Stimulated activated CD8-positive, alpha-beta memory T cell treated with anti-CD3 and anti-CD28 coated beads, Interleukin-4, amount 100 ng/mL, for 24 hours (primary cell): Measurements from ENCODE around the gene PRDM2.

Source experiments
- DNase-seq: peaks from one replicate; pipeline ENCODE4 v3.0.0-alpha.2; 2020; ENCODE audit warnings: low read depth

Gene PRDM2

DNA sequence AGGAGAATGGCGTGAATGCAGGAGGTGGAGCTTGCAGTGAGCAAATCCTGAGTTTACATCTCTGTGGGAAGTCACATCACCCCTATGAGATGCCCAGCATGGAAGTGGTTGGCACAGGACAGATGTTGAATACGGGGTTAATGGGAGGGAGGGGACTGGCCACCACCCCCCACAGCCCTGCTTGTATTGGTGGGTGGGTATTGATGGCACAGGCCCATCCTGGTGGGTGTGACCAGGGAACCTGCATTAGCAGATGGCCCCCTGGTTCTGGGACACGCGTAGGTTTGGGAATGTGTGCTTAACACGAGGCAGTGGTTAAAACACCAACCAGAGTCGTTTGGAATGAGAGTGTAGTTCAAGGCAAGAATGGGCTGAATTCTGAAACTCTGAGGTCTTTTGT, 117.9 kb downstream of the PRDM2 start:
- no peak for DNase-seq

DNA sequence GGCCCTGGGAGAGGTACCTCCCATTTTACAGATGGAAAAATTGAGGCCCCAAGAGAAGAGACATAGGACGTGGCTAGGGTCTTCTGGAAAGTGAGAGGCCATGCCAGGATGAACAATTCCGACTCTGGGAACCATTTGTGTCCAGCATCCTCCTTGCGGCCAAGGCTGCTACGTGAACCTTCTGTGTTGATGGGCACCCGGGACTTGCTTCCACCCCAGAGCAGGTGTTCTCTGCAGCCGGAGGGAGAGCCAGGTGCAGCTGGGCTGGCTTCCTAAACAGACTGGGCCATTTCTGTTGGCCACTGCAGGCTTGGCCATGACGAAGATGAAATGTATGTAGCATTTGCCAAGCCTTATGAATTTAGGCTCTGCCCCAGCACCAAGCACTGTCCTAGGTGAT, 118.9 kb downstream of the PRDM2 start:
- no peak for DNase-seq

DNA sequence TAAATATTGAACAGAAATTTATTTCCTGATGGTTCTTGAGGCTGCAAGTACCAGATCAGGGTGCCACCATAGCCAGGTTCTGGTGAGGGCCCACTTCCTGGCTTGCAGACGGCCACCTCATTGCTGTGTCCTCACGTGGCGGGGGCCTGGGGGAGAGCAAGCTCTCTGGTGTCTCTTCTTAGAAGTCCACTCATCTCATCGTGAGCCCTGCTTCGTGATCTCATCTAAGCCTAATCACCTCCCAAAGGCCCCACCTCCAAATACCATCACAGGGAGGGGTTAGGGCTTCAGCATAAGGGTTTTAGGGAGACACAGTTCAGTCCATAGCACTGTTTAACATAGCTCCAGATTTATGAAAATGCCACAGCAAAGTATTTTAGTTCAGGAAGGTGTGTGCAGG, 119.7 kb downstream of the PRDM2 start:
- no peak for DNase-seq

DNA sequence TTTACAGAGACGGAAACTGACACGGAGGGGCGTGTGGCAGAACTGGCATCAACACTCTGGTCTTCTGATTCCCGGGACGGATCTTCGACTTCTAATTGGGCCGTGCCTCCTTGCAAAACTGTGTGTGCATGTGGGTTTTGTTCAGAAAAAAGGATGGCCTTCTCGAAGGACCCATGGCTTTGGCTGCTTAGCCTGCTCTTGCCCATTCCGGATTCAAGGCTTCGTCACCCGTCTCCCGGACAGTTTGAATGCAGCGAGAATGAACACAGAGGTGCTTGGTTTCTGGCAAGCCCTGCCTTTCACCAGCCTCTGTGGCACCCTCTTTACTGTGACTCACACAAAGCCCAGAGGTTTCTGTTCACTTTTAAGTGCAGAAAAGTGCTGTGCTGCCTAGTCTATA, 120.1 kb downstream of the PRDM2 start:
- DNase-seq: no peak

DNA sequence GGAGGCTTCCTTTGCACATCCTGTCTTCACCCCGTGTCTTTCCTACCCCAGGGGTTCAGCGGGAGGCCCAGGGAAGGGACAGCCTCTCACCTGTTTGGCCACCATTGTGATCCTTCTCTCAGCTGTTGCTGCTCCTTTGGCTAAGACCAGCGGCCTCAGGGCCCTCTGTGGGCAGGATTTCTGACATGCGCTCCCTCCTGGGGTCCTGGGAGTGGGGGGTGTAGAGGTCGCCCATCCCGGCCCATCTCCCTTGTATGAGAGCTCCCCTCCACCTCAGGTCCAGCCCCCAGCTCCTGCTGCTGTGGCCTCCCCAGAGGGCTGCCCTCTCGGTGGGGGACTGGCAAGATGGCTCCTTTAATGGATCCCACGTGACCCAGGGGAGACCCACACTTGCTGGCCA, 120.5 kb downstream of the PRDM2 start:
- no peak for DNase-seq

DNA sequence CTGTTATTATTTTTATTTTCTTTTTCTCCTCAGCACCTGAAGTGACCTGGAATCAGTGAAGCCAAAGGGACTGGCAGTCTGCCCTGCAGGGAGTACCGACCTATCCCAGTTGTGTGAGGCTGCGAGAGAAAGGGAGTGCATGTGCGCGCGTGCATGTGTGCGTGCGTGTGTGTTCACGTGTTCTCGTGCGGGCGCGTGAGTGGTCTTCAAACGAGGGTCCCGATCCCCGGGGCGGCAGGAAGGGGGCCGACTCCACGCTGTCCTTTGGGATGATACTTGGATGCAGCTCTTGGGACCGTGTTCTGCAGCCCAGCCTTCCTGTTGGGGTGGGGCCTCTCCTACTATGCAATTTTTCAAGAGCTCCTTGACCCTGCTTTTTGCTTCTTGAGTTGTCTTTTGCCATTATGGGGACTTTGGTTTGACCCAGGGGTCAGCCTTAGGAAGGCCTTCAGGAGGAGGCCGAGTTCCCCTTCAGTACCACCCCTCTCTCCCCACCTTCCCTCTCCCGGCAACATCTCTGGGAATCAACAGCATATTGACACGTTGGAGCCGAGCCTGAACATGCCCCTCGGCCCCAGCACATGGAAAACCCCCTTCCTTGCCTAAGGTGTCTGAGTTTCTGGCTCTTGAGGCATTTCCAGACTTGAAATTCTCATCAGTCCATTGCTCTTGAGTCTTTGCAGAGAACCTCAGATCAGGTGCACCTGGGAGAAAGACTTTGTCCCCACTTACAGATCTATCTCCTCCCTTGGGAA, 123.3 kb downstream of the PRDM2 start:
- no peak for DNase-seq

DNA sequence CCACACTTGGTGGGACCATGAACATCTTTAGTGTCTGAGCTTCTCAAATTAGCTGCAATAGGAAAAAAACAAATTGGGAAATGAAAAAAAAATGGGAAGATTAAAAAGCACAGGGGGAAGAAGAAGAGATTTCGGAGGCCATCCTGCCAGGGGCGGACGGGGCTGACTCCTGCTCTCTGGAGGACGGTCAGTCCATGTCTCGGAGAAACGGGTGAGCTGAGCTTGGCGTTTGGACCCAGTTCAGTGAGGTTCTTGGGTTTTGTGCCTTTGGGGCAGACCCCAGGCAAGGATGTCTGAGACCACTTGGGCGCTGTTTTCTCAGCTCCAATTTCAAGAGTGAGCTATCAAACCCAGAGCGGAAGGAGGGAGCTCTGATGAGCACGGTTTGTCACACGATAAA, 123.9 kb downstream of the PRDM2 start:
- no peak for DNase-seq

DNA sequence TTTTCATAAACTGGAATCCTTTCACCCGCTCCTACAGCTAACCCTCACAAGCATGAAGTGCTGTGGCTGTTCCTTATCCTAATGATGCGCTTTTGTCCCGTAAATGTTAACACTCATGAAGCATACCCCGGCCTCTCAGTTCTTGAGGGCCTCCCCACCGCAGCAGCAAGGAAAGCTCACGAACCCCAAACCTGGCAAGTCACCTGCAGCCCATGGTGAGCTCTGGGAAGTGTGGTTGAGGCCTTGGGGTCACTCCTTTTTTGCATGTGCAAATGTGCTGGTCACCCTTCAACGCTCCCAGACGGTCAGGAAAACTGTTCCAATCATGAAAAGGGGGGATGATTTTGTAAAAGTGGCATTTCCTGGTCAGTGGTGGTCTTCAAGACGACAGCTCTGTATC, 124.6 kb downstream of the PRDM2 start:
- no peak for DNase-seq

DNA sequence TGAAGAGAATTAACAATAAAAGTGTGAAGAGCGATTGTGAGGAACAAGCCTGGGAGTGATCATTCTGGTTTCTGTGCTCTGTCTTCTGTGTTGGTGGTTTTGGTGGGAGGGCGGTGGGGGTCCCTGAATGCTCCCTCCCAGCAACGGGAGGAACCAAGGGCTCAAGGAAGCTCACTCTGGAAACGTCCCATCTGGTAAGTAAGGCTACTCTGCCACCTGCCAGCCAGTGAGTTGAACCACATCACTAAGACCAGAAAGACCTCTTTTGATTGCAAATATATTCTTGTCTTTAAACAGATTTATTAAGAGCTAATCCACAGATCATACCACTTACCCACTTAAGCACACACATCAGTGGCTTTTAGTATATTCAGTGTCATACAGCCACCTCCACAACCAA, 125.0 kb downstream of the PRDM2 start:
- DNase-seq: no peak

DNA sequence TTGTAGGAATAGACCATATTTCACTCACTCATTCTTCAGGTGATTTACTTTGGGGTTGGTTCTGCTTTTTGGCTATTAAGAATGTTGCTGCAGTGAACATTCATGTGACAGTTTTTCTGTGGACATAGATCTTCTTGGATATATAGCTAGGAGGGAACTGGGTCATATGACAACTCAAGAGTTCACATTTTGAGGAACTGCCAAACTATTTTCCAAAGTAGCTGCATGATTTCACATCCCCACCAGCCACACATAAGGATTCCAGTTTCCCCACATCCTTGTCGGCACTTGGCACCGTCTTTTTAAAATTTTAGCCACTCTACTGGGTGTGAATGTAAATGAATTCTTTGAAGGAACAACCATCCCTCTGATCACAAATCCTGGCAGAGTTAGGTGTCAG, 126.0 kb downstream of the PRDM2 start:
- DNase-seq: no peak

DNA sequence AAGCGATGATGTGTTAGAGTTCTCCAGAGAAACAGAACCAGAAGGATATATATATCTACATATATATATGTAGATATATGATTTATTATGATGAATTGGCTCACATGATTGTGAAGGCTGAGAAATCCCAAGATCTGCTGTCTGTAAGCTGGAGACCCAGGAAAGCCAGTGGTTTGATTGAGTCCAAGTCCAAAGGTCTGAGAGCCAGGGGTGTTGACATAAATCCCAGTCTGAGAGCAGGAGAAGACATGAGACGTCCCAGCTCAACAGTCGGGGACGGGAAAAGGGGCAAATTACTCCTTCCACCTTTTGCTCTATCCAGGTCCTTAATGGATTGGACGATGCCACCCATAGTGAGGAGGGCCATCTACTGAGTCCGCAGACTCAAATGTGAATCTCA, 126.6 kb downstream of the PRDM2 start:
- no peak for DNase-seq

DNA sequence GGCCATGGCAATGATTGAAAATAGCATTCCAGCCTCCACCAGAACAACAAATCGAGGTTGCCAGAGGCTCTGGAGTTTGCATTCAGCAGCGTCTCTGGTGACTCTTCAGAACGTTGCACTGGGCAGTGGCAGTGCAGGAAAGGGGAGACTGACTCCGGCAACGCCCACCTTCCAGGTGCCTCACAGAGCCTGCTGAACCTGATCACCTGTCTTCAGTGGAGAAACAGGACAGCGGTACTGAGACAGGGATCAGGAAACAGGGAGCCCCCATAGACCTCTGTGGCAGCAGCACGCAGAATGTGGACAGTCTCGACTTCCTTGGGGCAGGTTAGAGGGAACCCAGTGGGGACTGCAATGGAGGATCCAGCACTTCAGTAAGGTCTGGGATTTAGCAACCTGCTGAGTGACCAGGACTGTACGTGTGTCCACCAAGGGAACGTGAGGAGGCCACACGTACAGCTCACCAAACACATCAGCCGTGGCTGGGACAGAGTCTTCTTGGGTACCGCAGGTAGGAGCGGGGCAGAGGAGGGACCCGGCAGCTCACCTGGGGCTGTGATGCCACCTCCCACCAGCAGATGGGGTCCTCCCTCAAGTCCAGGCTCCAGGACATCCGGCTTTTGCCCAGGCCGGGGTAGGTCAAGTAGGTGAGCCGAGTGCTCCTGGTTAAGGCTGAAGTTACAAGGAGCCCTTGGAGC, 128.6 kb downstream of the PRDM2 start:
- DNase-seq: no peak

DNA sequence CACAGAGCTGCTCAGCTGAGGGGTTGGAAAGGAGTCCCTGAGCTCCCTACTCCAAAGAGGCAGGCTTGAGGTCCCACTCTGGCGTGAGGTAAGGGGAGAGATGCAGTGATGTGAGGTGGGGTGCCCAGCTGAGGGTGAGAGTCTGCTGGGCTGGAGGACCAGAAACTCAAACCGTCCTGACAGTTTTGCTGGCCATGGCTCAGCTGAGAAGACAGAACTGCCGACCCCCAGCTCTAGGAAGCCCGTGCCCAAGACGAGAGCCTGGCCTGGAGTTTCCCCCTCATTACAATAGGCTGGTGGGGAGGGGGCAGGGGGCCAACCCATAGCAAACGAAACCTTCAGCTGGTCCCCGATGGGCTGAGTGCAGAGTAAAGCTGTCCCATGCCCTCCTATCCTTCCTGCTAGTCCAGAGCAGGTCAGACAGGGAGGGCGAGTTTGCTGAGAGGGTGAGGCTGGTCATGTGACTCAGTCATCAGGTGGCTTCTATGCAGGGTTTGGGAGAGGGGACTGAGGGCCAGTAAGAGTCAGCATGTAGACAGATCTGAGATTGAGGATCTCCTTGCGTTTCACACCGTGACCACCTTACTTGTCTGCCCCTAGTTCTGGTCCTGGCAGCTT, 129.3 kb downstream of the PRDM2 start:
- DNase-seq: no peak

DNA sequence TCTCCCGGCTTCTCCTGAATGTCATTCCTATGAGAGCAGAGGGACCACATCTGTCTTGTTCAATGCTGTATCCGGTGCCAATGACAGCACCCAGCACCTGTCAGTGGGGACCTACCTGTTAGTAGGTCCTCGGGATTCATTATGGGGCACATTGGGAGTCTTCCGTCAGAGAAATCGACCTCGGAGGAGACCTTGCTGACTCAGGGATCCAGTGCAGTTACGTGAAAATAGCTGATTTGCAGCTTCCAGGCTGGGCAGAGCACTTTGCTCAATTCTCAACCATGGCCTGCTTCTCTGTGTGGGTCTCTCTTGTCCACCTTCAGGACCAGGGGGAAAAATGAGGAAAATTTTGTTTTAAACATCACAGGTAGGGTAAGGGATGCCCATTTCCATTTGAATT, 130.2 kb downstream of the PRDM2 start:
- DNase-seq: no peak

DNA sequence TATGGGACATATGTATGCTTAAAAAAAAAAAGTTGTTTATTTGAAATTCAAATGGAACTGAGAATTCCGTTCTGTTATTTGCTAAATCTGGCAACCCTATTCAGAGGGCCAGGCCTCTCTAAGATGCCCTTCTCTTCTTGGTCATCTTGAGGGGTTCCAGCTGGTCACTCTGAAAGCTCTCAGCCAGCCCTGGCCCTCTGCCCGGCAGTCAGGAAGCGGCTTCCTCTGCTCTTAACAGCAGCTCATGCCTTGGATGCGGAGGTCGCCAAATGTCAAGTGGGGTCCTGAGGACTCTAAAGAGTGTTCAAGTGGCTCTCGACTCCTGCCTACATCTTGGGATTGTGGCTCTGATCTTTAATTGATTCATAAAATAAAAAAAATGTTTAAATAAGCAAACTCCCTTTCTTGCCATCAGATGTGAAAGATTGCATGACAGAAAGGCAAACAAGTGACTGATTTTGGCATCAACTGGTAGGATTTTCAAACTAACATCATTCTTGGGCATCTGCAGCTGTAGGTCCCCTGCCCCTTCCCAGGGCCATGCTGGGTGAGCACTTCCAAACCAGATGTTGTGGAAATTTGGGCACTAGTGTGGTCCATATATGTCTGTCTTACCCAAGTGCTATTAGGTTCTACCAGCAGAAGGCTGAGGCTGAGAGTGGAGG, 130.8 kb downstream of the PRDM2 start:
- DNase-seq: no peak

DNA sequence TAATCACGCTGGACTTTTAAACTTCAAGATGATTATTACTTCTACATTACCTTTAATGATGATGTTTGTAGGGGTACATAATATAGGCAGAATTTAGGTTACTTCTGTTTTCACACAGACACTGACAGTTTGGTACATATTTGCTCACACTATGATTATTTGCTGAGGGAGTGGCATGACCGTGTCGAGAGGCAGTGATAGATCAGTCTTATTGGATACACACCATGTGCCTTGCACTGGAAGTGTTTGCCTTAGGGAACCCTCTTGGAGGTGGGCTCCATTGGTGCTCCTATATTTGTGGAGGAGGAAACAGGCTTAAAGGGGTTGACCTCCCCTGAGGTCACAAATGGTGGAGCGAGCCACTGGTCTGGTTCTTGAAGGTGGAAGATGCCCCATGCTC, 132.1 kb downstream of the PRDM2 start:
- DNase-seq: no peak

DNA sequence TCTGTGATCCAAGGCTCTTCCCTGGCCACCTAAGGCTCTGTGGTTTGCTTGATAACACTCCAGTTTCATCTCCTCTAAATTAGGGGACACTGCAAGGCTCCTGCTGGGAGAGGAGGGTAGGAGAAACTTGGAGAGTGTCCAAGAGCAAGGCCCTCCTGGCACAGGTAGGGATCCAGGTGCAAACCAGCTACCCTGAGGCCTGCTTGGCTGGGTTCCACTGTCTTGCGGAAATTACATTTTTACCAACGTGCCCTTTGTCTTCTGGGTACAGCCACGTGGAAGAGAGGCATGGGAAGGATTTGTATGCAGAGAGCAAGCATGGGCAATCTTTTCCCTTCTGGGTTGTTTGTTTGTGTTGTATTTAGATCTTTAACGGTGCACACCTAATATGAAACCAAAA, 132.5 kb downstream of the PRDM2 start:
- DNase-seq: no peak

DNA sequence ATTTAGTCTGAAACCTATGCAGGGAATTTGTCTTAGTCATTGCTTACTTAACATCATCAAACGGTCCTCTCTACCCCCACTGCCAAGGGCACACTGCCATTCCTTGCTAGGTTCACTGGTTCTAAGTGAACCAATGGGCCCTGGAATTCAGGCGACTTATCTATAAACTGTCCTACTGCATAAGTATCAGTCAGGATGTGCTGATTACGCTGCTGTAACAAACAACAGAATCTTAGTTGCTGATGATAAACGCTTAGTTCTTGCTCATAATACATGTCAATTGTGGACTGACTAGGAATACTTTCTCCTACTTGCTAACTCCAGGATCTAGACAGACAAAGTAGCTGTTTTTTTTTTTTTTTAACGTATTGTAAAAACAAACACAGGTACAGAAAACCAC, 136.1 kb downstream of the PRDM2 start:
- DNase-seq: no peak

DNA sequence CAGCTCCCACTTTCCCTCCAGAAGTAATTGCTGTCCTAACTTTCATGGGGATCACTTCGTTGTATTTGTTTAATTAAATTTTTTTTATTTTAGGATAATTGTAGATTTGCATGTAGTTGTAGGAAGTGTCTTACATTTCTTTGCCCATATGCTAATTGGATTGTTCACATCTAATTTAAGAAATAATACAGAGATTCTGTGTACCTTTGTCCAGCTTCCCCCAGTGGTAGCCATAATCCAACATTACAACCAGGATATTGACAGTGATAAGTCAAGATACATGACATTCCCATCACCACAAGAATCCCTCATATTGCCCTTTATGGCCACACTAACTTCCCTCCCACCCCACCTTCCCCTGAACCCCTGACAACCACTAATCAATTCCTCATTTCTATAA, 136.6 kb downstream of the PRDM2 start:
- no peak for DNase-seq

DNA sequence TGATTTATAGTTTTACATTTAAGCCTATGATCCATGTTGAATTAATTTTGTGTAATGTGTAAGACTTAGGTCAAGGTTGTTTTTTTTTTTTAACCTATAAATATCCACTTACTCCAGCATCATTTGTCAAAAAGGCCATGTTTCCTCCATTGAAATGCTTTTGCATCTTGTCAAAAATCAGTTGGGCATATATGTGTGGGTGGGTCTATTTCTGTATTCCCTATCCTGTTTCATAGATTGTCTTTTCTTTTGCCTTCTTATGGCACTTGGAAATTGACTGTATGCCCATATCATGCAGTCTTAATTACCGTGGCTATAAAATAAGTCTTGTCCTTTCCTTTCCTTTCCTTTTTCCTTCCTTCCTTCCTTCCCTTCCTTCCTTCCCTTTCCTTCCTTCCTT, 138.2 kb downstream of the PRDM2 start:
- no peak for DNase-seq

DNA sequence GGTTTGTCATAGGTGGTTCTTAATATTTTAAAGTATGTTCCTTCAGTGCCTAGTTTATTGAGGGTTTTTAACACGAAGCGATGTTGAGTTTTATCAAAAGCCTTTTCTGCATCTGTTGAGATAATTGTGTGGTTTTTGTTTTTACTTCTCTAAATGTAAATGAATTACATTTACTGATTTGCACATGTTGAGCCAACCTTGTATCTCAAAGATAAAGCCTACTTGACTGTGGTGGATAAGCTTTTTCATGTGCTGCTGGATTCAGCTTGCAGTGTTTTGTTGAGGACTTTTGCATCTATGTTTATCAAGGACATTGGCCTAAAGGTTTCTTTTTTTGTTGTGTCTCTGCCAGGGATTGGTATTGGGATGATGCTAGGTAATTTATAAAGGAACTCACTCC, 142.5 kb downstream of the PRDM2 start:
- no peak for DNase-seq

DNA sequence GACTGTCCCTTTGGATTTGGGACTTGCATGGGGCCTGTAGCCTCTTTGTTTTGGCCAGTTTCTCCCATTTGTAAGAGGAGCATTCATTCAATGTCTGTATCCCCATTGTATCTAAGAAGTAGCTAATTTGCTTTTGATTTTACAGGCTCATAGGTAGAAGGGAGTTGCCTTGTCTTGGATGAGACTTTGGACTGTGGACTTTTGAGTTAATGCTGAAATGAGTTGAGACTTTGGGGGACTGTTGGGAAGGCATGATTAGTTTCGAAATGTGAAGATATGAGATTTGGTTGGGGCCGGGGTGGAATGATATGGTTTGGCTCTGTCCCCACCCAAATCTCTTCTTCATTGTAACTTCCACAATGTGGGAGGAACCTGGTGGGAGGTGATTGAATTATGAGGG, 151.7 kb downstream of the PRDM2 start:
- DNase-seq: no peak

DNA sequence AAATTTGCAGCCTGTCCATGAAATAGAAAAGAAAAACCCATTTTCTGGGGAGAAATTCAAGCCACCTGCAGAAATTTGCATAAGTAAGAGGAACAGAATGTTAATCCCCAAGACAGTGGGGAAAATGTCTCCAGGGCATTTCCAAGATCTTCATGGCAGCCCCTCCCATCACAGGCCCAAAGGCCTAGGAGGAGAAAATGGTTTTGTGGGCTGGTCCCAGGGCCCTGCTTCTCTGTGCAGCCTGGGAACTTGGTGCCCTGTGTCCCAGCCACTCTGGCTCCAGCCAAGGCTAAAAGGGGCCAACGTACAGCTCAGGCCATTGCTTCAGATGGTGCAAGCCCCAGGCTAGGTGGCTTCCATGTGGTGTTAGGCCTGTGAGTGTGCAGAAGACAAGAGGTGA, 155.6 kb downstream of the PRDM2 start:
- no peak for DNase-seq
